GM19023 (cell line): Measurements from ENCODE around the gene LGALS12.
"Not testable (repeated sequence)": the region's sequence is repeated elsewhere in the genome, so short reads cannot be mapped to it uniquely, and the experiment has no call there.

ENCODE experiments used
- ATAC-seq: cut with Tn5 transposase; IDR thresholded peaks from one replicate; pipeline ENCODE4 v1.9.1; 2021; ENCODE audit warnings: mild to moderate bottlenecking, moderate library complexity; ENCODE audit not compliant: unreplicated experiment

The LGALS12 gene

DNA sequence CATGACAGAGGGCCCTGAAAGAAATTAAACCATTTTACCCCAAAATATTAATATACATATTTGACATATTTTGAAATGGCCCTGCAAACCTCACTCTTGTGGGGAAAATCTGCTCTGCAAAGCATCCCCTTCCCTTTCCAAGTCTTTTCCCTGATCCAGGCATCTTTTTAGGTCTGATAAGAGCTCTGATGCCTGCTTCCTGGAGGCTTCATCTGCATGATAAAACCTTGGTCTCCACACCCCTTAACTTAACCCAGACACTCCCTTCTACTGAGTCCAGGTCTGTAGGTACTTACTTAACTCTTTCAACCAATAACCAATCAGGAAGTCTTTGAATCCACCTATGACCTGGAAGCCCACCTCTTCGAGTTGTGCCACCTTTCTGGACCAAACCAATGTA, 1.8 kb upstream of the LGALS12 start:
- ATAC-seq = no peak

DNA sequence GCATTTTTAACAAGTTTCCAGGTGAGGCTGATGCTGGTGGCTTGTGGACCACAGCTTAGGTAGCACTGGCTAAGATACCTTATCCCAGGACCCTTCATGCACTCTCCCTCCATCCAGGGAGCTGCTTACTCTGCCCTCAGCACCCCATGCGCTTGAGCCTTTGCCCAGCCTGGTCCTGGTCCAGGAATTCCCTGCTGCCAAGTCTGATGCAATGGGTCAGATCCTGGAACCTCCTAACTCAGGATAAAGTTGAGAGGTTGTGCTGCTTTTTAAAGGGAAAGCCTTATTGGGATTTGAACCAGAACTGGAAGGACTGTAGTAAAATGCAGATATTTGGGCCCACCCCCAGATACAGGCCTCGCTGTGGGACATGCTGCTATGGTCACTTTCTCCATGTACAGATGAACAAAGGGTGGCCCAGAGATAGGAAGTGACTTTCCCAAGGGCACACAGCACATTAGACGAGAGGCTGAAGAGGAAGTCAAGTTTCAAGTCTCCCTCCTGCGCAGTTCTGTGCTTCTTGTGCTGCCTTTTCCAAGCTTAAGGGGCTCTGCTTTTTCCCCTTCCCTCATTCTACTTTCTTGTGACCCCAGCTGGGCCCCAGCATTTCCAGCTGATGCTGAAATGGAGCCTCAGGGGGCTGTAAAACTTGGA, 824 bp upstream of the LGALS12 start:
- no peak for ATAC-seq

DNA sequence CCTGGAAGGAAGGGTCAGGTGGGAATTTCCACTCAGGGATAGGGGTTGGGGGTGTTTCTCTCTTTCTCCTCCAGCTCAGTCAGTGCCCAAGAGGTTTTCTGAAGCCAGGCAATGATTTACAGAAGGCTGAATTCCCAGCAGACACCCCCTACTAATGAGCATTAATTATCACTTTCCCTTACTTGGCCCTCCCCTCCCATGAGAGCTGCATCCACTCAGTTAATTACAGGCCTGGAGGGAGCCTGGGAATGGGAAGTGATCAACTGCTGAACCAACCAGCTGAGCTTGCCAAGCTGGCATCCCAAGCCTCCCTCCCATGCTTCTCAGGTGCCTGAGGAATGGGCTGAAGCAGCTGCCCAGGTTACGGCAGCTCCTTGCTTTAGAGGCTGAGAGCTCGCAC, 992 bp downstream of the LGALS12 start:
- no peak for ATAC-seq

DNA sequence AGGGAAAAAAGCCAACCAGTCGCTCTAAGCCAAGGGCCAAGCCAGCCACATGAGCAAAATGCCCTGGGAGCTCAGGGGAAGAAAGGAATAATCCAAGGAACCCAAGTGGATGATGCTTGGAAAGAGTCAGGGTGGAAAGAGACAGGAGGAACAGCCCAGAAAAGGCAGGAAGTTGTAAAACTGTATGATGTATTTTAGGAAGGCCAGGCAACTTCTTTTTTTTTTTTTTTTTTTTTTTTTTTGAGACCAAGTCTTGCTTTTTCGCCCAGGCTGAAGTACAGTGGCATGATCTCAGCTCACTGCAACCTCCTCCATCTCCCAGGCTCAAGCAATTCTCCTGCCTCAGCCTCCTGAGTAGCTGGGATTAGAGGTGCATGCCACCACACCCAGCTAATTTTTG, 1.6 kb downstream of the LGALS12 start:
- ATAC-seq = no peak

DNA sequence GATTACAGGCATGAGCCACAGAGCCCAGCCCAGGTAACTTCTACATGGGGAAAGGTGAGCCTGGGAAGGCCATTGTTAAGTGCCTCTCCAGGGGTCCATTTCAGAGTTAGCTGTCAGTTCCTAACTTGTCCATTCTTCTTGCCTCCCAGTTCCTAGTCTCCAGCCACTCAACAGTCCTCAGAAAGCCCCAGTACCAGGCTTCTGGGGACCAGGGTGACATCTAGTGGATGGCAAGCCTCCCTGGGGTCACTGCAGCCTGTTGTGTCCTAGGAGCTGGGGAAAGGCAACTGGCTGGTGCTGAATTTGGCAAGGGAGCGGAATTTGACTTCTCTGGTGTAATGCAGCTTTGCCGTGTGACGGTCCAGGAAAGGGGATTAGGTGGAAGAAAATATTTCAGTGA, 2.1 kb downstream of the LGALS12 start:
- ATAC-seq = no peak

DNA sequence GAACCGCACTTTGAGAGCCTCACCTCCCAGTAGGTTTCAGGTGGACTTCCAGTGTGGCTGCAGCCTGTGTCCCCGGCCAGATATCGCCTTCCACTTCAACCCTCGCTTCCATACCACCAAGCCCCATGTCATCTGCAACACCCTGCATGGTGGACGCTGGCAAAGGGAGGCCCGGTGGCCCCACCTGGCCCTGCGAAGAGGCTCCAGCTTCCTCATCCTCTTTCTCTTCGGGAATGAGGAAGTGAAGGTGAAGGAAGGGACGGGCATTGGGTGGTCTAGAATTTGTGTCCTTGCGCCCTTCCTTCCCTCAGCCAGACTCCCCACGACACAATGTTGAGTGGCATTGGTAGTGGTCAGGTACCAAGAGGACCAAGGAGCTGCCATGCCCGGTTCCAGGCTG, 2.9 kb downstream of the LGALS12 start:
- ATAC-seq = no peak

DNA sequence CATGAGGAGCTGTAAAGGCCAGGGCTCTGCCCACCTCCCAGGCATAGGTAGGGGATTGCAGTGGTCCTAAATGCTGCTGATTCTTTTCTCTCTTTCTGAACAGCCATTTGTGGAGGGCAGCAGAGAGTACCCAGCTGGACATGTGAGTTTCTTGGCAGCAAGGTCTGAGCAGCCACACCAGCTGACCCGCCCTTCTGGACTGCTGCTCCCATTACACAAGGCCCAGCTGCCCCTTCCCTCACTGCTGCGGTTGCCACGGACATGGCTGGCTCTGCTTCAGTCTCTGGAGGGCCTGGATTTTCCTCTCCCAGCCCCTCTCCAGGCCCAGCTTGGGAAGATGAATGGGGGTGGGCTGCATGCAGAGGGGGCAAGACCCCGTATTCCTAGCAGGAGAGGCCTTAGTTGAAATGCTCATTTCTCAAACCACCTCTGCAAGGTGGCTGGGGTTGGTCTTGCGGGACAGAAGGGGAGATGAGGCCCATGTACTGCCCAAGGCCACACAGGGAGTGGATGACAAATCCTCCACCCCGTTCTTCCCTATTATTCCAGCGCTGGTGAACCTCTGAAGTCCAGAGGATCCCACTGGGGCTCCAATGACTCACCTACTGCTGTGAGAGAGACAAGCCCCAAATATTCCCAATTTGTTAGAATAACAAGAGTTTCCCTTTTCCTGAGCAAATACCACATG, 4.6 kb downstream of the LGALS12 start:
- ATAC-seq = no peak

DNA sequence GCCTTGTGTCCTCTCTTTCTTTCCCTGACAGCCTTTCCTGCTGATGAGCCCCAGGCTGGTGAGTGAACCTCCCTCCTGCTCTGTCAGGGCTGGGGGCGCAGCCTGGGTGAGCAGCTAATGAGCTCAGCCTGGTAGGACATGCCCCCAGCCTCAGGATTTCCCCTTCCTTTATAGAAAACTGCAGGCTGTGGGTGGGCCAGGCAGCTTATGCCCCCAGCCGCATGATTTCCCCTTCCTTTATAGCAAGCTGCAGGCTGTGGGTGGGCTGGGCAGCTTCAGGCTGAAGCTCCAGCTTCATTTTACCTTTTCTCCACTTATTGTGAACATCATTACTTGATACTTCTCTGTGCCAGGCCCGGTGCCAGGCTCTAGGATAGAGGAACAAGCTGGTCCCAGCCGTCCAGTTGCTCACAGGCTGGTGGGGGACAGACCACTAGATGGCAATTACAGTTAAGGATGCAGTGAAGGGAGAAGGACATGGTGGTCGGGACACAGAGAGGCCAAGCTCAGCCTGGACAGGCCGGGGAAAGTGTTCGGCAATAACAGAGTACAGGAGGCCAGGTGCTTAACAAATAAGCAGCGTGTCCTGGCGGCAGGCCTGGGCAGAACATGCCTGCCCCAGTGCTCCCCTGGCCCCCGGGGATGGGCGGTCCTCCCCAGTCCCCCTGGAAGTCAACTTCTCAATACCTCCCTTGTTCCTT, 5.3 kb downstream of the LGALS12 start:
- no peak for ATAC-seq

DNA sequence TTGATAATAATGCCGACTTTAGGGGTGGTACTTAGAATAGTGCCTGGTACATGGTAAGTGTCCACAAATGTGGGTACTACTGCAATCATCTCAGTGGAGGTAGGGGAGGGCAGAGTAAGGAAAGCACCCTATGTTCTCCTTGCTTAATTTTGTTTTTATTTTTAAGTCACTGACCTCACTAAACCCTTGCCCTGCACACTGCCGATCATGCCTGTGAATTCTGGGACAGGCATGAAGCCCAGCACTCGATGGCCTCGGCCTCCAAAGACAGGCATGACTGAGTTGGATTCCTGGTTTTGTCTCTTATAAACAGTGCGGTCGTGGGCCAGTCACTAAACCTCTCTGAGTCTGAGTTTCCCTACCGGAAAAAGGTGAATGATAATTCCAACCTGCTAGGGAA, 6.9 kb downstream of the LGALS12 start:
- no peak for ATAC-seq

DNA sequence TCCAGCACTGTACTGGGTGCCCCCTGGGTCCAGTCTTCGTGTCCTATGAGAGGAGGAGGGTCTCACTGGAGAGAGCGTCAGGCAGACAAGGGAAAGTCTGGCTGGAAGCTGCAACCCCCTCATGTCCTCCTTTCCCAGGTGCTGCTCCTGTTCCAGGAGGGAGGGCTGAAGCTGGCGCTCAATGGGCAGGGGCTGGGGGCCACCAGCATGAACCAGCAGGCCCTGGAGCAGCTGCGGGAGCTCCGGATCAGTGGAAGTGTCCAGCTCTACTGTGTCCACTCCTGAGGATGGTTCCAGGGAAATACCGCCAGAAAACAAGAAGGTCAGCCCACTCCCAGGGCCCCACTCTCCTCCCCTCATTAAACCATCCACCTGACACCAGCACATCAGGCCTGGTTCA, 10.2 kb downstream of the LGALS12 start:
- no peak for ATAC-seq

DNA sequence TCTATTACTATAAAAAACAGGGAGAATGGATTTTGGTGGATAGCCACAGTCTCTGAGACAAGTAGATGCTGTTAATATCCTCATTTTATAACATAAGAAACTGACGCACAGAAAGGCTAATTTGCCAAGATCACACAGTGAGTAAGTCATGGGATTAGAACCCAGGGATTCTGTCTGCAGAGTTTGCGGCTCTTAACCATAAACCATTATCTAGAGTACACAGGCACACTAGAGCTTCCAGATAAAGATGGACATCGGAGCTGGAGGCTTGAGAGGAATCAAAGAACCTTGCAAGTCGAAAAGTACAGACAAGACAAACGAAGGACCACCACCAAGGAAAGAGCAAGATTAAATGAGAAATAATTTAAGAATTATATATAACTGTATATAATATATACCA, 11.3 kb downstream of the LGALS12 start:
- ATAC-seq = no peak

DNA sequence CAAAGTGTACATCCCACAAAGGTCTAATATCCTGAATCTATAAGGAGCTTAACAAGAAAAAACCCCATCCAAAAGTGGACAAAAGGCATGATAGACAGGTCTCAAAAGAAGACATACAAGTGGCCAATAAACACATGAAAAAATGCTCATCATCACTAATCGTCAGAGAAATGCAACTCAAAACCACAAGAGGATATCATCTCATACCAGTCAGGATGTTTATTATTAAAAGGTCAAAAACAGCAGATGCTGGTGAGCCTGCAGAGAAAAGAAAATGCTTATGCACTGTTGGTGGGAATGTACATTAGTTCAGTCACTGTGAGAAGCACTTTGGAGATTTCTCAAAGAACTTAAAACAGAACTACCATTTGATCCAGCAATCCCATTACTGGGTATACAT, 12.7 kb downstream of the LGALS12 start:
- no peak for ATAC-seq

DNA sequence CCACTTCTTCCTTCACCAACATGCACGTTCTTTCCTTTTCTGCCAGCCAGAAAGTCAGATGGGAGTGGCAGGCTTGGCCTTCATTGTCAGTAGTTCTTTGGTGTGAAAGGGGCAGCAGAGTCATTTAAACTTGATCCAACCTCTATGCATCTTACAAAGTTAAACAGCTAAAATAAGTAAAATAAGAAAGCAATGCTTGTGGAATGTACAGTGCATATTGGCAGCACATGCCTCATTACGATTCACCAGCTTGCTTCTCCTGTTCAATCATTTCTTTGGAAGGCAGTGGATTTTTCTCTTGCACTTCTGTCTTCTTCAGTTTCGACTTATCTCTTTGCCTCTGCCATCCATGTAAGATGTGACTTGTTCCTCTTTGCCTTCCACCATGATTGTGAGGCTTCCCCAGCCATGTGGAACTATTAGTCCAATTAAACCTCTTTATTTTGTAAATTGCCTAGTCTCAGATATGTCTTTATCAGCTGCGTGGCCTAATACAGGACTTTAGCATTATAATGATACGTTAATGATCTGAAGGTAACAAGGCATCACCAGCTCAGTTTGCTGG, 14.8 kb downstream of the LGALS12 start:
- no peak for ATAC-seq

DNA sequence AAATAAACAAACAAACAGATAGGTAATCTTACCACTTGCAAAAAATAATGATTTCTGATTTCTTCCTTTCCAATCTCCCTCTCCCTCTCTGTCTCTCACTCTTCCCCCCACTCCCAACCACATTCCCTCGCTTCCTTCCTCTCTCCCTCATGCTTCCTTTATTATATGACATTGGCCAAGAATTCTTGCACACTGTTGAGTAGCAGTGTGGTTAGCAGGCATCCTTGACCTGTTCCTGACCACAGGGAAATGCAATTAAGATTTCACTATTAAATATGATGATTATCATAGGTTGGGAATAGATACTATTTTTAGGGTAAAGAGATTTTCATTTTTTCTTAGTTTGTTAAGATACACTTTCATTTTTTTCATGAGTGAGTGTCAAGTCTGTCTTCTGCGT, 16.0 kb downstream of the LGALS12 start:
- ATAC-seq = no peak

DNA sequence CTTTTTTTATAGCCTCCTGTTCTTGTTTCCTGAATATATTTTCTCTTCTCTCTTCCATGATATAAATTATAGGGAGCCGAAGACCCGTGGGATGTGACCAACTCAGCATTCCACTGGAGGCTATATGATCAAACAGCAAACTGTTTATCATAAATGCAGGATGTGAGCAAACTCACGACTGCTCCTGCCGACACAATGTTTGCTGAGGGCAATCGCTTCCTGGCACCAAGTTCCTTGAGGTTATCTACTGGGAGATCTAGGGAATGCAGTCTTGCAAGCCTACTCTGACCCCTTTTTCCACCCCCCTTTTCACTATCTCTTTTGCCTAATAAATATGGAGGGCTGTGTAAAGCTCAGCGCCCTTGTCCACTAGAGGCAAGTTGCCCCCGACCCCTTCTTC, 17.3 kb downstream of the LGALS12 start:
- ATAC-seq = no peak

DNA sequence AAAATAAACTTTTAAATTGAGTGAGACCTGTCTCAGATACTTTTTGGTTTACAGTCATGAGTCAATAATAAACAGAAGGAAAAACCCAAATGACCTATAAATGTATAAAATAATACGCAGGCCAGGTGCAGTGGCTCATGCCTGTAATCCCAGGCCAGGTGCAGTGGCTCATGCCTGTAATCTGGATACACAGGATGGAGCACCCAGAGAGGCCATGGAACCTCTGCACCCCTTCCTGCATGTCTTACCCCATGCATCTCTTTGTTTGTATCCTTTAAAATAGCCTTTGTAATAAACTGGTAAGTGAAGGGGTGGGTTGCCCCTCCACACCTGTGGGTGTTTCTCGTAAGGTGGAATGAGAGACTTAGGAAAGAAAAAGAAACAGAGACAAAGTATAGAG, 21.8 kb downstream of the LGALS12 start:
- no peak for ATAC-seq

DNA sequence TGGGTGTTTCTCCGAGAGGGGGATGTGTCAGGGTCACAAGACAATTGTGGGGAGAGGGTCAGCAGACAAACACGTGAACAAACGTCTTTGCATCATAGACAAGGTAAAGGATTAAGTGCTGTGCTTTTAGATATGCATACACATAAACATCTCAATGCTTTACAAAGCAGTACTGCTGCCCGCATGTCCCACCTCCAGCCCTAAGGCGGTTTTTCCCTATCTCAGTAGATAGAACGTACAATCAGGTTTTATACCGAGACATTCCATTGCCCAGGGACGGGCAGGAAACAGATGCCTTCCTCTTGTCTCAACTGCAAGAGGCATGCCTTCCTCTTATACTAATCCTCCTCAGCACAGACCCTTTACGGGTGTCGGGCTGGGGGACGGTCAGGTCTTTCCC, 22.3 kb downstream of the LGALS12 start:
- not testable (repeated sequence) for ATAC-seq

DNA sequence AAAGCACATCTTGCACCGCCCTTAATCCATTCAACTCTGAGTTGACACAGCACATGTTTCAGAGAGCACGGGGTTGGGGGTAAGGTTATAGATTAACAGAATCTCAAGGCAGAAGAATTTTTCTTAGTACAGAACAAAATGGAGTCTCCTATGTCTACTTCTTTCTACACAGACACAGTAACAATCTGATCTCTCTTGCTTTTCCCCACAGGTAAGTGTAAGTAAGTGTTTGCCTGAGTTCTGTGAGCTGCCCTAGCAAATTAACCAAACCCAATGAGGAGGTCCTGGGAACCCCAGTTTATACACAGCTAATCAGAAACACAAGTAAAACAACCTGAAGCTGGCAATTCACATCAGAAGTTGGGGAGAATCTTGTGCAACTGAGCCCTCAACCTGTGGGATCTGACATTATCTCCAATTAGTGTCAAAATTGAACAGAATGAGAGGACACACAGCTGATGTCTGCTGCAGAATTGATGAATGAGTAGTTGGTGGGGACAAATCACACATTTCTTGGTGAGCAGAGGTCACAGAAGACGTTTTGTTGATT, 22.9 kb downstream of the LGALS12 start:
- not testable (repeated sequence) for ATAC-seq

DNA sequence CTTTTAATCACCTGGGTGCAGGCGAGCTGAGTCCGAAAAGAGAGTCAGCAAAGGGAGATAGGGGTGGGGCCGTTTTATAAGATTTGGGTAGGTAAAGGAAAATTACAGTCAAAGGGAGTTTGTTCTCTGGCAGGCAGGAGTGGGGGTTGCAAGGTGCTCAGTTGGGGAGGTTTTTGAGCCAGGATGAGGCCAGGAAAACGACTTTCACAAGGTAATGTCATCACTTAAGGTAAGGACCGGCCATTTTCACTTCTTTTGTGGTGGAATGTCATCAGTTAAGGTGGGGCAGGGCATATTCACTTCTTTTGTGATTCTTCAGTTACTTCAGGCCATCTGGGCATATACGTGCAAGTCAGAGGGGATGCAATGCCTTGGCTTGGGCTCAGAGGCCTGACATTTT, 23.5 kb downstream of the LGALS12 start:
- not testable (repeated sequence) for ATAC-seq

DNA sequence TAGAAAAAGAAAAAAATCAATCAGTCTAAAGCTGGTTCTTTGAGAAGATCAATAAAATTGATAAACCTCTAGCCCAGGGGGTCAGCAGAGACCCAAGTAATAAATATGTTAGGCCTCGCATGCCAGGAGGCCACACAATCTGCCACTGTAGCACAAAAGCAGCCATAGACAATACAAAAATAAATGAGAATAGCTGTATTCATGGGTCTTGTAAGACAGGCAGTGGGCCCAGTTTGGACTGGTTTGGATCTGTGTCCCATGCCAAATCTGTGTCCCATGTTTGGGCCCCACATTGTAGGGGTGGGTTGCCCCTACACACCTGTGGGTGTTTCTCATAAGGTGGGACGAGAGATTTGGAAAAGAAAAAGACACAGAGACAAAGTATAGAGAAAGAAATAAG, 24.1 kb downstream of the LGALS12 start:
- ATAC-seq = no peak

DNA sequence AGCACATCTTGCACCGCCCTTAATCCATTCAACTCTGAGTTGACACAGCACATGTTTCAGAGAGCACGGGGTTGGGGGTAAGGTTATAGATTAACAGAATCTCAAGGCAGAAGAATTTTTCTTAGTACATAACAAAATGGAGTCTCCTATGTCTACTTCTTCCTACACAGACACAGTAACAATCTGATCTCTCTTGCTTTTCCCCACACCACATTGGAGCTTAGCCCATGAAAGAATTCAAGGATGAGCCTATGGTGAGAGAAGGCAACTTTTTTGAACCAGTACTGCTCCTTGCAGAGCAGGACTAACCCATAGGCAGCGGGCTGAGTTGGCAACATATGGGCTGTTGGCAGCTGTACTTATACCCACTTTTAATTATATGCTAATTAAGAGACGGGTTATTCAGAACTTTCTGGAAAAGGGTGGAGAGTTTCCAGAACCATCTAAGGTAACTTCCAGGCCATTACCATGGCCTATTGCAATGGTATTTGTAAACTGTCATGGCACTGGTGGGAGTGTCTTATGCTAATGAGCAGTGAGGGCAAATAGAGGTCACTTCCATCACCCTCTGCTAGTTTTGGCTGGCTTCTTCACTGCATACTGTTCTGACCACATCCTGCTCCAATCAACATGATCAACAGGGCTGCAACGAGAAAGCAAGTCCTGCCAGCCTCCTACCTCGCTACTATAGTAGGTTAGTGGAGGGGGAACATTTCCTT, 25.3 kb downstream of the LGALS12 start:
- ATAC-seq = not testable (repeated sequence)
